ENCODE measurements around the gene APOBEC3A. TPM values are rescaled to one million over a fixed set of nuclear protein-coding genes. Genes with fewer than 3 reads are reported as not detected.
A peak's percentile ranks its signal among the peaks of the same experiment; 100 is the strongest.

The APOBEC3A gene
- total and polyA plus RNA-seq, 2 of the 13 experiments (the other 11 are each of a cell fraction or from before 2014, with no cell fraction given) = not detected

DNA sequence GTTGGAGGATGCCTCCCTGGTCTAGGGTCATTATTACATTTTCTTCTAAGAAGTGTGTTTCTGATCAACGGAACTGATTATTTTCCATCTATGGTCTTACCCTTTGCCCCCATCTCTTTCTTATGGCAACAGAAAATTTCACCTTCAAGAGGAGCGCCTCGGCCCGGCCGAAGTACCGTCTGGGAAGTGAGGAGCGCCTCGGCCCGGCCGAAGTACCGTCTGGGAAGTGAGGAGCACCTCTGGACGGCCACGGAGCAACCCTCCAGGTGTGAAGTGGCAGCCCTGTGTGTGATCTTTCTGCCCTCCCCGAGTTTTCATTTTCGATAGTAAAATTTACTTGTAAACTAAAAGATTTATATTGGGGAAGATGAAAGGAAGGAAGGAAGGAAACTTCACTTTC, 53.5 kb downstream of the APOBEC3A start:
- intact Hi-C loops (cut with micrococcal nuclease; ENCODE audit: unreplicated experiment) = no loop called here
- no peak overlapping the region for H3K4me3 ChIP-seq (replicated peaks in 1 of 3; ENCODE audit: insufficient read depth in 1 of 3, low read depth in 2 of 3, low read length in 3 of 3)
- no TSS peak for BruUV-seq (replicated peaks)
- FAIRE-seq = no peak
- H4K20me1 ChIP-seq (ENCODE audit: insufficient read depth, low read length) = no peaks in the 10 kb centered on the region
- no peaks in the 10 kb centered on the region for H3K79me2 ChIP-seq (ENCODE audit: insufficient read depth, low read length)
- DNase-seq (ENCODE audit: low spot score) = no peak
- 37% methylated on average over 15 of the region's 15 CpGs for WGBS (ENCODE audit: low lambda C conversion rate)
- H2AFZ ChIP-seq (ENCODE audit: low read length) = no peak overlapping the region
- no peaks in the 10 kb centered on the region for H3K36me3 ChIP-seq (replicated peaks in 1 of 2; ENCODE audit: control insufficient read depth in 1 of 2, insufficient read depth in 2 of 2, low read length in 2 of 2)
- POLR2A ChIA-PET = no interaction called here
- ATAC-seq = no peak
- peaks cover 49% of the 10 kb centered on the region for H3K4me1 ChIP-seq (ENCODE audit: insufficient read depth, low read length)
- H3K27me3 ChIP-seq (ENCODE audit: control insufficient read depth in 1 of 2, insufficient read depth in 2 of 2, low read length in 2 of 2) = no peaks in the 10 kb centered on the region; a peak in 2 of 5 replicates
- no peak overlapping the region for H3K9ac ChIP-seq (ENCODE audit: insufficient read depth, low read depth, low read length)
- CTCF ChIA-PET (ENCODE audit: low intra/inter-chr PET ratio, low total read pairs) = interaction anchor here (0.9 kb wide), 1 partner anchor 107 kb away, joined by 4 read pairs; no protein-coding TSS in a partner anchor
- H3K9me3 ChIP-seq (ENCODE audit: low read length) = no peaks in the 10 kb centered on the region
- H3K27ac ChIP-seq (ENCODE audit: extremely low read length, insufficient read depth, low read length) = no peak overlapping the region
- H3K4me2 ChIP-seq (ENCODE audit: low read depth, low read length) = peak overlapping the region; percentile 32; the same call in 1 of the 2 replicates
- in situ Hi-C loops (cut with HindIII; ENCODE audit: extremely low pct_ligation_motif_present, low pct_unique_long_range_greater_than_20kb) = loop anchor here (5.0 kb wide), 1 partner anchor 106 kb away; no protein-coding TSS in a partner anchor
- no peak for TF ChIP-seq ZSCAN29 (CRISPR knock-in tag; conservative IDR thresholded peaks at IDR 0.05)
- TF ChIP-seq, protein P1, sequence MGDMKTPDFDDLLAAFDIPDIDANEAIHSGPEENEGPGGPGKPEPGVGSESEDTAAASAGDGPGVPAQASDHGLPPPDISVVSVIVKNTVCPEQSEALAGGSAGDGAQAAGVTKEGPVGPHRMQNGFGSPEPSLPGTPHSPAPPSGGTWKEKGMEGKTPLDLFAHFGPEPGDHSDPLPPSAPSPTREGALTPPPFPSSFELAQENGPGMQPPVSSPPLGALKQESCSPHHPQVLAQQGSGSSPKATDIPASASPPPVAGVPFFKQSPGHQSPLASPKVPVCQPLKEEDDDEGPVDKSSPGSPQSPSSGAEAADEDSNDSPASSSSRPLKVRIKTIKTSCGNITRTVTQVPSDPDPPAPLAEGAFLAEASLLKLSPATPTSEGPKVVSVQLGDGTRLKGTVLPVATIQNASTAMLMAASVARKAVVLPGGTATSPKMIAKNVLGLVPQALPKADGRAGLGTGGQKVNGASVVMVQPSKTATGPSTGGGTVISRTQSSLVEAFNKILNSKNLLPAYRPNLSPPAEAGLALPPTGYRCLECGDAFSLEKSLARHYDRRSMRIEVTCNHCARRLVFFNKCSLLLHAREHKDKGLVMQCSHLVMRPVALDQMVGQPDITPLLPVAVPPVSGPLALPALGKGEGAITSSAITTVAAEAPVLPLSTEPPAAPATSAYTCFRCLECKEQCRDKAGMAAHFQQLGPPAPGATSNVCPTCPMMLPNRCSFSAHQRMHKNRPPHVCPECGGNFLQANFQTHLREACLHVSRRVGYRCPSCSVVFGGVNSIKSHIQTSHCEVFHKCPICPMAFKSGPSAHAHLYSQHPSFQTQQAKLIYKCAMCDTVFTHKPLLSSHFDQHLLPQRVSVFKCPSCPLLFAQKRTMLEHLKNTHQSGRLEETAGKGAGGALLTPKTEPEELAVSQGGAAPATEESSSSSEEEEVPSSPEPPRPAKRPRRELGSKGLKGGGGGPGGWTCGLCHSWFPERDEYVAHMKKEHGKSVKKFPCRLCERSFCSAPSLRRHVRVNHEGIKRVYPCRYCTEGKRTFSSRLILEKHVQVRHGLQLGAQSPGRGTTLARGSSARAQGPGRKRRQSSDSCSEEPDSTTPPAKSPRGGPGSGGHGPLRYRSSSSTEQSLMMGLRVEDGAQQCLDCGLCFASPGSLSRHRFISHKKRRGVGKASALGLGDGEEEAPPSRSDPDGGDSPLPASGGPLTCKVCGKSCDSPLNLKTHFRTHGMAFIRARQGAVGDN (CRISPR knock-in tag; IDR thresholded peaks at IDR 0.05) = 0 out of 2 replicates have a peak, but pooled peaks have one; percentile 25

Other genes with a start within 250 kb of the APOBEC3A start
- gene SUN2, start 201.6 kb upstream of the APOBEC3A start, total RNA-seq (2016; rRNA removed; fragmentation: Illumina TruSeq; extraction: Trizol) = 18.2 and 45.6 TPM in 2 replicates
- 56.6 and 94.4 TPM in 2 replicates for gene SUN2, start 201.6 kb upstream of the APOBEC3A start, polyA plus RNA-seq (2011; rRNA removed)
- 8.0 and 8.8 TPM in 2 replicates for gene DNAL4, start 163.5 kb upstream of the APOBEC3A start, total RNA-seq (2016; rRNA removed; fragmentation: Illumina TruSeq; extraction: Trizol)
- gene DNAL4, start 163.5 kb upstream of the APOBEC3A start, polyA plus RNA-seq (2011; rRNA removed) = 9.0 and 10.7 TPM in 2 replicates
- gene NPTXR, start 113.6 kb upstream of the APOBEC3A start, total RNA-seq (2016; rRNA removed; fragmentation: Illumina TruSeq; extraction: Trizol) = 2.5 and 2.6 TPM in 2 replicates
- gene NPTXR, start 113.6 kb upstream of the APOBEC3A start, polyA plus RNA-seq (2011; rRNA removed) = 4.8 and 6.7 TPM in 2 replicates
- 4.7 and 6.5 TPM in 2 replicates for gene CBX6, start 85.4 kb upstream of the APOBEC3A start, total RNA-seq (2016; rRNA removed; fragmentation: Illumina TruSeq; extraction: Trizol)
- gene CBX6, start 85.4 kb upstream of the APOBEC3A start, polyA plus RNA-seq (2011; rRNA removed) = 1.7 and 2.6 TPM in 2 replicates
- gene APOBEC3B, start 24.7 kb downstream of the APOBEC3A start, total RNA-seq (2016; rRNA removed; fragmentation: Illumina TruSeq; extraction: Trizol) = 8.8 and 13.9 TPM in 2 replicates
- gene APOBEC3B, start 24.7 kb downstream of the APOBEC3A start, polyA plus RNA-seq (2011; rRNA removed) = 4.3 and 6.7 TPM in 2 replicates
- 8.9 and 10.8 TPM in 2 replicates for gene APOBEC3C, start 56.6 kb downstream of the APOBEC3A start, total RNA-seq (2016; rRNA removed; fragmentation: Illumina TruSeq; extraction: Trizol)
- 20.4 and 27.6 TPM in 2 replicates for gene APOBEC3C, start 56.6 kb downstream of the APOBEC3A start, polyA plus RNA-seq (2011; rRNA removed)
- 0.21 and 0.24 TPM in 2 replicates for gene APOBEC3D, start 63.5 kb downstream of the APOBEC3A start, total RNA-seq (2016; rRNA removed; fragmentation: Illumina TruSeq; extraction: Trizol)
- gene APOBEC3D, start 63.5 kb downstream of the APOBEC3A start, polyA plus RNA-seq (2011; rRNA removed) = 0.61 and 1.0 TPM in 2 replicates
- gene APOBEC3F, start 83.3 kb downstream of the APOBEC3A start, total RNA-seq (2016; rRNA removed; fragmentation: Illumina TruSeq; extraction: Trizol) = 2.9 and 3.8 TPM in 2 replicates
- 2.7 and 3.7 TPM in 2 replicates for gene APOBEC3F, start 83.3 kb downstream of the APOBEC3A start, polyA plus RNA-seq (2011; rRNA removed)
- gene APOBEC3G, start 119.7 kb downstream of the APOBEC3A start, total RNA-seq (2016; rRNA removed; fragmentation: Illumina TruSeq; extraction: Trizol) = 2.7 and 3.2 TPM in 2 replicates
- 4.1 and 5.7 TPM in 2 replicates for gene APOBEC3G, start 119.7 kb downstream of the APOBEC3A start, polyA plus RNA-seq (2011; rRNA removed)
- 0.31 and 1.0 TPM in 2 replicates for gene APOBEC3H, start 139.6 kb downstream of the APOBEC3A start, total RNA-seq (2016; rRNA removed; fragmentation: Illumina TruSeq; extraction: Trizol)
- gene APOBEC3H, start 139.6 kb downstream of the APOBEC3A start, polyA plus RNA-seq (2011; rRNA removed) = 0.18 and 0.20 TPM in 2 replicates
- 0.20 and 0.35 TPM in 2 replicates for gene CBX7, start 195.1 kb downstream of the APOBEC3A start, total RNA-seq (2016; rRNA removed; fragmentation: Illumina TruSeq; extraction: Trizol)
- gene CBX7, start 195.1 kb downstream of the APOBEC3A start, polyA plus RNA-seq (2011; rRNA removed) = 4.9 and 7.1 TPM in 2 replicates